Small intestine (tissue), 7 donors: ENCODE measurements around the gene DMXL2. TPM values are rescaled to one million over a fixed set of nuclear protein-coding genes. Genes with fewer than 3 reads are reported as not detected.

Experiments used
- DNase-seq, 2 donors: peaks; one replicate each; pipeline versions ENCODE4 v3.0.0 to v3.0.0-alpha.2; 2013
- FAIRE-seq: peaks from 2 replicates; lab custom pipeline; 2012; peaks lifted over from hg19 to GRCh38; lab: Jason Lieb, UNC
- H3K27ac ChIP-seq, 3 donors: one replicate each; pipeline ENCODE4 v1.5.1; 2013; ENCODE audit warnings: low read length in 2 of 3, mild to moderate bottlenecking in 2 of 3, control low read depth in 1 of 3, inconsistent platforms in 1 of 3, low read depth in 1 of 3, moderate library complexity in 1 of 3
- H3K27me3 ChIP-seq, 3 donors: one replicate each; pipeline ENCODE4 v1.6.1; 2013; ENCODE audit warnings: low read length in 3 of 3, inconsistent platforms in 1 of 3; ENCODE audit not compliant: control insufficient read depth in 3 of 3, insufficient read depth in 3 of 3
- H3K36me3 ChIP-seq, 3 donors: one replicate each; pipeline ENCODE4 v1.6.1; 2013; ENCODE audit warnings: low read length in 3 of 3, inconsistent platforms in 1 of 3, low read depth in 1 of 3, mild to moderate bottlenecking in 1 of 3, moderate library complexity in 1 of 3; ENCODE audit not compliant: control insufficient read depth in 3 of 3, insufficient read depth in 2 of 3
- H3K4me1 ChIP-seq, 3 donors: one replicate each; pipeline ENCODE4 v1.6.1; 2013; ENCODE audit warnings: low read length in 2 of 3, inconsistent platforms in 1 of 3, low read depth in 1 of 3, mild to moderate bottlenecking in 1 of 3, moderate library complexity in 1 of 3; ENCODE audit not compliant: control insufficient read depth in 3 of 3, insufficient read depth in 2 of 3
- H3K4me3 ChIP-seq, 3 donors: one replicate each; pipeline ENCODE4 v1.5.1; 2013; ENCODE audit warnings: low read length in 3 of 3, control low read depth in 1 of 3, inconsistent platforms in 1 of 3, low read depth in 1 of 3, mild to moderate bottlenecking in 1 of 3, moderate library complexity in 1 of 3
- H3K9me3 ChIP-seq, 2 donors: one replicate each; pipeline ENCODE4 v1.6.1; 2013; ENCODE audit warnings: low read depth in 1 of 2, low read length in 1 of 2; ENCODE audit not compliant: control insufficient read depth in 2 of 2, insufficient read depth in 1 of 2
- WGBS, 3 donors: extraction: QIAGEN DNeasy Blood & Tissue Kit; methylation state at CpG; one replicate each; pipeline ENCODE4 v1.1.7; 2013; 5-methylcytosine and 5-hydroxymethylcytosine counted together
- polyA plus RNA-seq, 4 donors: library from polyadenylated mRNA; stranded (reverse) in 3 of 4; unstranded in 1 of 4; fragments of 200-250 nt in 3 of 4; fragments of 120-200 nt in 1 of 4; gene quantifications; one replicate each; pipeline versions ENCODE4 v1.2.1 to v1.2.3, GENCODE V29; 2013
- donor health status: healthy with polysubstance abuse.
- donor health status: control.
- donor health status: control.
- donor health status: Bipolar disorder and iron deficiency.
- donor health status: healthy.

The DMXL2 gene
- polyA plus RNA-seq, 4 donors: 24.5 to 58.4 (median 42.6) TPM

DNA sequence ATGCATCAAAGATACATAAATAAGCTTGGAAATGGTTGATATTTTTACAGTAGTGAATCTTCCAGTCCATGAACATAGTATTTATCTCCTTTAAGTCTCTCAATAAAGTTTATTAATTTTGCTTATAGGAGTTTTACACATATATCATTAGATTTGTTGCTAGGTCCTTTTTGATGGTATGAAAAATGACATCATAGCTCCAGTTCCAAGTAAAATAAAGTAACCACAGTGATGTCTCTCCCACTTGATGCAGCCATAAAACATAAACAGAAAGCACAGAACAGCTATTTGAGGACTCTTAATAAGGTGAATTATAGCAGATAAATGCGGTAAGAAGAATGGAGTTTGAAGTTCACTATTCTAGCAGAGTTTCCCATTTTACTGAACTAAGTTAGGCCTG is 20.8 kb downstream of the DMXL2 start:
- Histone ChIP-seq H3K4me1 (no peaks in the 10 kb centered on the region), H3K27me3 (no peaks in the 10 kb centered on the region), H3K9me3 (no peaks in the 10 kb centered on the region), H3K27ac (no peak overlapping the region), H3K36me3 (no peaks in the 10 kb centered on the region), H3K4me3 (no peak overlapping the region)
- 93 to 97% (median 96%) methylated on average over 1 of the region's 1 CpG for WGBS, 3 donors
- no peak for FAIRE-seq
- DNase-seq: no peak

DNA sequence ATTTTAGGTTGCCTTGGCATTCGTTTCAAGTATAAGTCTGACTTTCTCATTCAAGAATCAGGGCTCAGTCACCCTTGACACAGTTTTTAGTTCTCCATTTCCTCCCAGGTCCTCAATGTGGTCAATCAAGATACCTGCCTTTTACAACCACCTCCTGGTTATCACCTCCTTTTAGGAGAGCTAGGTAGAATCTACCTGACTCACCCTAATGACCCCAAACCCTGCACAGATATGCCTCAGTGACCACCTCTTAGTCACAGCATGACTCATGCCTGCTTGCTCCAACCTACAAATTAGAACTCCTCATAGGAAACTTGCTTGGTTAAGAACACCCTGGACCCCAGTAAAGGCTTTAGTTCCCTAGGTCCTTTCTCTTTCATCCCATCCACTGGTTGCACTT is 22.5 kb downstream of the DMXL2 start:
- FAIRE-seq (no peak), DNase-seq (peak in 1 of 2 donors; percentile 45)
- no peaks in the 10 kb centered on the region for H3K9me3 ChIP-seq
- H3K27me3 ChIP-seq: no peaks in the 10 kb centered on the region
- H3K36me3 ChIP-seq: no peaks in the 10 kb centered on the region
- 73 to 81% (median 75%) methylated on average over 1 of the region's 1 CpG for WGBS, 3 donors
- no peak overlapping the region for H3K27ac ChIP-seq
- H3K4me3 ChIP-seq: no peak overlapping the region
- H3K4me1 ChIP-seq: no peaks in the 10 kb centered on the region

DNA sequence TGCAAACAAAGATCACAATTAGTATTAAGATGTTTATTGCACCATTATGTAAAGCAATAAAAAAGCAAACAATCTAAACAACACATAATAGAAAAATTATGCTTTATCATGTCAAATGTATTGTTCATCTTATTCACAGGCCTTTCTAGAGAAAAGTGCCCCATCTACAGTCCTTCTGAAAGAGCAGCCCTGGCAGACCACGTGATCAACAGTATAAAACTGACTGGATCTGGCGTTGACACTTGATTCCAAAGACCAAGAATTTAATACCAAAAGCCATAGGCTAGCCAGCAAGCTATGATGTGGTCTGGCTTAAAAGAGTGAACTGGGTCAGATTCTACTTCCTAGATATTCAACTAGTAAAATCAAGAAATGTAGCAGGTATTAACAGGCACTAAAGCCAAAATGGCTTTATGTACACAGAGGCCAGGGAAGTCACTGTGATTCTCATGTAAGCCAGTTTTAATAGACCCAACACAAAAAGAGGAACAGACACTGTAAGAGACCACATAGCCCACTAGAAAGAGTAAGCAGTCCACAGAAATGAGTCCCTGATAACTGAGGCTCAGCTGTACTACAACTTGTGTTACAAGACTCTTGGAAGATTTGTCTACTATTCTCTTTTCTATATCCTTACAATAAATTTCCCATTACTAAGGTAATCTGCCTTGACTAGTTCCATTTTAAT is 32.5 kb downstream of the DMXL2 start:
- H3K4me1 ChIP-seq: no peaks in the 10 kb centered on the region
- 77 to 89% (median 79%) methylated on average over 2 of the region's 2 CpGs for WGBS, 3 donors
- H3K4me3 ChIP-seq: no peak overlapping the region
- FAIRE-seq (no peak), DNase-seq (no peak)
- H3K27ac ChIP-seq: no peak overlapping the region
- H3K9me3 ChIP-seq: peaks cover 0 to 21% of the 10 kb centered on the region in 2 donors
- peaks cover 0 to 6% (median 0%) of the 10 kb centered on the region in 3 donors for H3K36me3 ChIP-seq
- H3K27me3 ChIP-seq: no peaks in the 10 kb centered on the region

DNA sequence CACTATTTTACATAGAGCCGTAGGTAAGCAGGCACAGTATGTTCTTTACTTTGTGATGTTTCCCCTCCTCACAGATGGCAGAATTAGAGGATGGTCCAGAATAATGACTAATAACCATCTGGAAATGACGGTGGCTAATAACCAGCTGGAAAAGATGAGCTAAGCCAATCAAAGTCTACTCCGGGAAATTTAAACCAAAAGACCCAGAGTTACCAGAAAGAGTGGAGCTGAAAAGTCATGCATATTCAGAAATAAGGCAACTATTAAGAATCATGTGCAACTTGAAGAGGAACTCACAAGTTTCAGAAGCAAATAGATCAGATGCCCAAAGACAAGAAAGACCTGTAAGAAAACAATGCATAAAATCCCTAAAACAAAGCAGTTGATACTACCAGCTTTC is 33.6 kb downstream of the DMXL2 start:
- no peaks in the 10 kb centered on the region for H3K4me1 ChIP-seq
- no peak overlapping the region for H3K4me3 ChIP-seq
- 87 to 95% (median 92%) methylated on average over 3 of the region's 3 CpGs for WGBS, 3 donors
- H3K27ac ChIP-seq: no peak overlapping the region
- H3K9me3 ChIP-seq: peaks cover 0 to 21% of the 10 kb centered on the region in 2 donors
- no peak for FAIRE-seq
- no peak for DNase-seq
- H3K27me3 ChIP-seq: no peaks in the 10 kb centered on the region
- H3K36me3 ChIP-seq: peaks cover 0 to 6% (median 0%) of the 10 kb centered on the region in 3 donors

DNA sequence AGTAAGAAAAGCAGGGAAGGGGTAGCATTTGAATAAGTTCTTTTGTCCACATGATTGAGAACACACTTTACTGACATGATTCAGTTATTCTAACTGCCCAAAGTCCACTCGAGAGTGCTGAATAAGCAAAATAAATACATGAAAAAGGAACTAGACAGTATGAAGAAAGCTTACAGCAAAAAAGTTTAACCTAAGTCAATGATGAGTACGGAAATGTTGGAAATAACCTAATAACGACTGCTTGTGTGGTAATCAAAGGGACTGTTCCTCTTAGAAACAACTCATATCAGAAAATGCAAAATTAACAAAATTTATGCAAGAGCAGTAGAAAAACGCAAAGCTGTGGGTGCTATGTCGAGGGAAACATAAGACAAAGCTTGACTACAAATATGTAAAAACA is 36.6 kb downstream of the DMXL2 start:
- FAIRE-seq: no peak
- no peak overlapping the region for H3K27ac ChIP-seq
- WGBS, 3 donors: 77 to 82% (median 82%) methylated on average over 5 of the region's 5 CpGs

DNA sequence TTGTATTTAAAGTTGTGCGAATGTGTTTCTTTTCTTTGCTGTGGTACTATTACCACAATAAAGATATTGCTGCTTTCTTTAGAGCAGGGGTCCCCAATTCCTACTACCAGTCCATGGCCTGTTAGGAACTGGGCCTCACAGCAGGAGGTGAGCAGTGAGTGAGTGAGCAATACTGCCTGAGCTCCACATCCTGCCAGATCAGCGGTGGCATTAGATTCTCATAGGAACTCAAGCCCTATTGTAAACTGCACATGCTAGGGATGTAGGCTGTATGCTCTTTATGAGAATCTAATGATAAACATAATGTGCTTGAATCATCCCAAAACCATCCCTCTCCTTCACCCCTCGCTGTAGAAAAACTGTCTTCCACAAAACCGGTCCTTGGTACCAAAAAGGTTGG is 41.6 kb downstream of the DMXL2 start:
- Histone ChIP-seq H3K27ac (no peak overlapping the region), H3K9me3 (no peaks in the 10 kb centered on the region), H3K4me3 (no peak overlapping the region), H3K27me3 (no peaks in the 10 kb centered on the region), H3K4me1 (no peaks in the 10 kb centered on the region), H3K36me3 (no peaks in the 10 kb centered on the region)
- FAIRE-seq (no peak), DNase-seq (no peak)
- WGBS, 3 donors: 92 to 98% (median 95%) methylated on average over 4 of the region's 4 CpGs

More for the DNA sequence above, 36.6 kb downstream of the DMXL2 start:
- DNase-seq: peak; percentile 3 to 10
- Histone ChIP-seq H3K36me3 (peaks cover 0 to 2% (median 0%) of the 10 kb centered on the region in 3 donors), H3K4me1 (no peaks in the 10 kb centered on the region), H3K27me3 (no peaks in the 10 kb centered on the region), H3K4me3 (no peak overlapping the region), H3K9me3 (peaks cover 0 to 14% of the 10 kb centered on the region in 2 donors)

DNA sequence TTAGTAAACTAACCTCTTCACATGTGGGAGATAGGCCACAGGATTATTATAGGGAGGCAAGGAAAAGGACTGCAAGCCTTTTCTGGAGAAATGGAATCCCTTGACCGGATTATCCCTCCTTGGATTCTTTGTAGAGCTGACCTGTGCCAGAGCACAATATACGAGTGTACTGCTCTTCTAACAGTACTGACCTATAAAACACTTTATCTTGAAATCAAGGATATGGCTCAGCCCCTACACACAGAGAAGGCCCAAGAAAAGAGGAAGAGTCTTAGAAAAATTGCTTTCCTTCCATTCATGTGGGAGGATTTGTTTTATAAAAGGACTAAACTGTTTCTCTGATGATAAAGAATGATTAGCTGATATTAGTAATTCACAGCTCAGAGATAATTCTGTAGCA is 42.2 kb downstream of the DMXL2 start:
- H3K9me3 ChIP-seq: no peaks in the 10 kb centered on the region
- H3K4me3 ChIP-seq: no peak overlapping the region
- H3K27ac ChIP-seq: no peak overlapping the region
- 86 to 89% (median 87%) methylated on average over 2 of the region's 2 CpGs for WGBS, 3 donors
- H3K4me1 ChIP-seq: no peaks in the 10 kb centered on the region
- no peak for DNase-seq
- no peaks in the 10 kb centered on the region for H3K27me3 ChIP-seq
- FAIRE-seq: no peak
- no peaks in the 10 kb centered on the region for H3K36me3 ChIP-seq

DNA sequence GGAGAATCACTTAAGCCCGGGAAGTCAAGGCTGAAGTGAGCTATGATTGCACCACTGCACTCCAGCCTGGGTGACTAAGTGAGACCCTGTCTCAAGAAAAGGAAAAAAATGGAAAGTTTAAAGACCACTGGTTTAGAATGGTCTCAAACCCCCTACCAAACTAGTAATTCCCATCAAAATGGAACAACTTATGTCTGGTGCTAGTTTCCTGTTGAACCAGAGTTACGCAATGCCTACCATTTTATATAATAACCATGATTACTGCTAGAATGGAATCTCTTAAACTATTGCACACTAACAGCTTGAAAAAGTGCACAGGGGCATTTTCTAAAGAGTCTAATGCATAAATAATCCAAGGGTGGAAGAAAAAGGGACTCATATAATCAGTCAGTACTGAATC is 43.6 kb downstream of the DMXL2 start:
- no peaks in the 10 kb centered on the region for H3K36me3 ChIP-seq
- no peak overlapping the region for H3K27ac ChIP-seq
- WGBS, 3 donors: 95 to 98% (median 97%) methylated on average over 2 of the region's 2 CpGs
- H3K9me3 ChIP-seq: no peaks in the 10 kb centered on the region
- no peaks in the 10 kb centered on the region for H3K4me1 ChIP-seq
- no peak for FAIRE-seq
- no peak for DNase-seq
- no peak overlapping the region for H3K4me3 ChIP-seq
- H3K27me3 ChIP-seq: no peaks in the 10 kb centered on the region
